Muscle layer of duodenum (tissue), 2 donors: Measurements from ENCODE around the gene ABTB2.

Experiments used
- H3K27ac ChIP-seq: one replicate; pipeline ENCODE4 v1.7.0; 2013; ENCODE audit warnings: mild to moderate bottlenecking, low read length
- H3K27me3 ChIP-seq: one replicate; pipeline ENCODE4 v1.7.0; 2013; ENCODE audit warnings: low read depth, mild to moderate bottlenecking, control low read depth, low read length
- H3K36me3 ChIP-seq, 2 donors: one replicate each; pipeline ENCODE4 v1.7.0; 2013; ENCODE audit warnings: low read length in 2 of 2, control low read depth in 1 of 2, mild to moderate bottlenecking in 1 of 2; ENCODE audit not compliant: insufficient read depth in 2 of 2, control insufficient read depth in 1 of 2
- H3K4me1 ChIP-seq, 2 donors: one replicate each; pipeline ENCODE4 v1.7.0; 2013; ENCODE audit warnings: low read length in 2 of 2, mild to moderate bottlenecking in 2 of 2, control low read depth in 1 of 2, moderate library complexity in 1 of 2; ENCODE audit not compliant: insufficient read depth in 2 of 2, control insufficient read depth in 1 of 2
- H3K4me3 ChIP-seq, 2 donors: one replicate each; pipeline ENCODE4 v1.7.0; 2013; ENCODE audit warnings: low read length in 2 of 2, low read depth in 1 of 2, mild to moderate bottlenecking in 1 of 2
- H3K9me3 ChIP-seq, 2 donors: one replicate each; pipeline ENCODE4 v1.7.0; 2013; ENCODE audit warnings: low read length in 2 of 2, control low read depth in 1 of 2, mild to moderate bottlenecking in 1 of 2; ENCODE audit not compliant: control insufficient read depth in 1 of 2
- donor health status: healthy.

ABTB2 gene

DNA sequence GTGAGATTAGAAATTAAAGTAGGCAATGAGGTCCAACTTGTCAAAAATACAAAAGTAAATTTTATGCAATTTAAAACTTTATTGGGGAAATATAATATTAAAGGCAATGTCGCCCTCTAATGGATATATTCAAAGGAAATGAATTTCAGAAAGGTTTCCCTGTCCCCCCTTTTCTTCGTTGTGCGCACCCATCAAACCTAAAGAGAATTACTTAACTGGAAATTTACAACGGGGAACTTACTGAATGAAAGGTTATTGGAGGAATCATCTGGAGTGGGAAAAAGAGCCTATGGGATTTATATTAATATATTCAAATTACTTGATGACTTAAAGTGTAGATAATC is 1.7 kb upstream of the ABTB2 start:
- H3K36me3 ChIP-seq, result no peaks in the 10 kb centered on the region
- H3K9me3 ChIP-seq, result no peaks in the 10 kb centered on the region
- peak overlapping the region; percentile 70 to 75 for H3K4me3 ChIP-seq
- peaks cover 9 to 29% of the 10 kb centered on the region in 2 donors for H3K4me1 ChIP-seq
- no peak overlapping the region for H3K27ac ChIP-seq
- peaks cover 4% of the 10 kb centered on the region for H3K27me3 ChIP-seq

DNA sequence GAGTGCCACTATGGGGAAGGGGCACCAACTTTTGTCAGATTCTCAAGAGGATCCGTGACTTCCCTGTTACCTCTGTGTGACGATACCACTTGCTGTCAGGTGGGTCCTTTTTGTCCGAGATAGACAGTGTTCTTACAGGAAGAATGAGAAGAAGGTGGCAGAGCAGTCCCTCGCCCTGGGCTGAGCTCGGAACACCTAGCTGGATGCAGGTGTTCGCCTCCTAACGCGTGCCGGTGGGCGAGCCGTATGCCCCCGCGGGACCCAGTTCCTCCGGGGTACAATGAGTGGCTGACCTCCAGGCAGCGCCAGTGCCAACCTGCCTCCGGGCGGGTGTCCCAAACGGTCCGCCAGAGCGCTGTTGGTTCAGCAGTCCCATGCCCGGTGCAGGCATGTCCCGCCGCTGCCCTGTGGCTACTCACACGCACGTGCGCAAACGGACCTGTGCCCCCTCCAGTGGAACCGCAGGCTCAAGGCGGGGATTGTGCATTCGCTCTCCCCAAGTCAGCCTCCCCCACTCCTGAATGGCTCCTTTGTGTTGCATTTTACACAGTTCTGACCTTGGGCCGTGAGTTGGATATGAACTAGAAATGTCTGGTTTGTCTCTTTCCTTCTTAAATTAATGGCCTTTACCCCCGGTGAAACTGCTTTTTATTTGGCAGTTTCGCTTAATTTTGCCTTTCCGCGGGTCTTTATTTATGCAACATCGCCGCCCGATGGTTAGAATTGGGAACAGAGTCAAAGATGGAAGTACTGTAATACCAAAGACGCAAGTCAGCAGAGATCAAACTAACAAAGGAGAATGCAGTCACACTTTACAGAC is 1.1 kb upstream of the ABTB2 start:
- Histone ChIP-seq H3K9me3 (no peaks in the 10 kb centered on the region), H3K4me1 (peaks cover 9 to 30% of the 10 kb centered on the region in 2 donors), H3K36me3 (no peaks in the 10 kb centered on the region), H3K27ac (peak overlapping the region; percentile 20), H3K4me3 (peak overlapping the region; percentile 70 to 75), H3K27me3 (peaks cover 4% of the 10 kb centered on the region)

DNA sequence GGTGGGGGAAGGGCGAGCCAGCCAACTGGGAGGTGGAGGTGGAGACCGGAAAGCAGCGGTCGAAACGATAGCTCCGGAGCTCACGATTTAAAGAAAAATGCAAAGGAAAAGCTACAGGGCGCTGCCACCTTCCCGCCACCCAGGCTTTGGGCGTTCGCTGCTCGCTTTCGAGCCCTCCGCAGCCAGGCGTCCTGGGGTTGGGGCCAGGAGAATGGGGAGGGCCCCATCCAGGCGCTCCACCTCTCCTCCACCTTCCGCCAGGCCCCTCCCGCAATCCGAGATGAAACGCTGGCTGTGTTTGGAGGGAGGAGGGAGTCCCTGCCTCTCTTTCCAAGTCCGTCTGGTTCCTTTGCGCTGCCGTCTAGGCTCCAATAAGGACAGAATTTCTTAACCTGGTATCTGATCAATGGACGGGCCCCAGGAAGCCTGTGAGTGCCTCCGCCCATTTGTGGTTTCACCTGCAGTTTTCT is 483 bp upstream of the ABTB2 start:
- peaks cover 9 to 30% of the 10 kb centered on the region in 2 donors for H3K4me1 ChIP-seq
- H3K27me3 ChIP-seq, result peaks cover 4% of the 10 kb centered on the region
- H3K27ac ChIP-seq, result no peak overlapping the region
- peak overlapping the region; percentile 70 to 75 for H3K4me3 ChIP-seq
- no peaks in the 10 kb centered on the region for H3K36me3 ChIP-seq
- H3K9me3 ChIP-seq, result no peaks in the 10 kb centered on the region

DNA sequence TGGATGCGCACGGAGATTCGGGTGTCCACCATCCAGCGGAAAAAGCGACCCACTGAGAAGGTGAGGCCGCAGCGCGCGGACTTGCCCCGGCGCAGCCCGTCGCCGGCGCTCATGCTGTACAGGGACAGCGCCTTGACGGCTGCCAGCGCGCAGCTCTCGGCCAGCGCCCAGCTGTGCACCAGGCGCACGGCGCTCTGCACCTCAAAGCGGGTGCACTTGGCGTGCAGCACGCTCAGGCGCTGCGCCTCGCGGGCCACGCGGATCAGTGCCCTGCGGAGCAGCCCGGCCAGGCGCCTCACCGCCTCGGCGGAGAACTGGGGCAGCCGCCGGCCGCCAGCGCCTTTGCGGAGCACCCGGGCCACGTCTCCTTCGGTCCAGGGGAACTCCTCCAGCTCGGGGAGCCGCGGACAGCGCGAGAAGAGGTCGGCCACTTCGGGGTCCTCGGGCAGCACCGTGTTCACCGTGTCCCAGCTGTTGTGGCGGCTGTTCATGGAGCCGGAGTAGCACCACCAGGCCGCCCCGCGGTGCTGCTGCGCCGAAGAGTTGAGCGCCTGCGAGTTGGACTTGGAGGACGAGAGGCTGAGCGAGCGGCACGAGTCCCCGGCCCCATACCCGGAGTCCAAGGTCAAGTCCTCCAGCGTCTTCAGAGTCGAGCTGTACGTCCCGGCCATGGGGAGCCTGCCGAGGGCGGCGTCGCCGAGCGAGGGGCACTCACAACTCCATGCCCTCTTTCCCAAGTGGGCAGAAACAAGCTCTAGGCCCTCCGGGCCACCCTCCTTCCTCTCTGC is 703 bp downstream of the ABTB2 start:
- Histone ChIP-seq H3K27me3 (peaks cover 4% of the 10 kb centered on the region), H3K9me3 (no peaks in the 10 kb centered on the region), H3K36me3 (no peaks in the 10 kb centered on the region), H3K4me1 (peaks cover 9 to 30% of the 10 kb centered on the region in 2 donors), H3K27ac (no peak overlapping the region), H3K4me3 (peak overlapping the region; percentile 68 to 83)

DNA sequence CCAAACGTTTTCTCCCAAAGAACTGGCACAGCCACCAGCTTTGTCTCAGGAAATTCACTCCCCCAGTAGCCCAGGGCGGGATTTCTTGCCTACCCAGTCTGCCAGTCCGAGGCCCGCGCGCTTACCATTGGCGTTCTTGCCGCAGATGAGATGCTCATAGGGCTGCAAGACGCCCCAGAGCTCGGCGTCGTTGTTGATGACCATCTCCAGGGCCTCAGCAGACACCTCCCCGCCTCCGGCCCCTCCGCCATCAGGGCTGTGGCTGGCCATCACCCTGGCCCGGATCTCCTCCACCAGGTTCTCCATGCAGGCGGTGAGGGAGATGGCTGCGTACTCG is 1.3 kb downstream of the ABTB2 start:
- Histone ChIP-seq H3K27me3 (peaks cover 4% of the 10 kb centered on the region), H3K4me3 (peak overlapping the region; percentile 68 to 83), H3K36me3 (no peaks in the 10 kb centered on the region), H3K9me3 (no peaks in the 10 kb centered on the region), H3K4me1 (peaks cover 9 to 30% of the 10 kb centered on the region in 2 donors), H3K27ac (no peak overlapping the region)

DNA sequence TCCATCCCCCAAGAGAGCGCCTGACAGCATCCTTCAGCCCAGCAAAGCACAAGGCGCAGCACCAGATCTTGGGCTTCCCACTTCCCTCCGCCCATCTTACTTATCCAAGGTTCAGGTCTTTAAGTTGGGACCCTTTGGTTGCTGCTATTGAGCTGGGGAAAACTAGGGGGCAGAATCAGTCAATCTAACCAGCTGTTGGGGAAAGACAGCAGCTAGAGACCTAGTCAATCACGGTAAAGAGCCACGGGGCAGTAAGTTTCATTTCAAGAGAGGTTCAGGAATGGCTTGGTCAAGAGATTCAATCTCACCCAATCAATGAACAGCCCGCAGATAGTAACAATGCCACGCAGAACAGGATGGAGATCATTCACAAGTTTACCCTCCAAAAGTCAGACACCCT is 1.7 kb downstream of the ABTB2 start:
- peak overlapping the region; percentile 68 to 83 for H3K4me3 ChIP-seq
- no peaks in the 10 kb centered on the region for H3K9me3 ChIP-seq
- peaks cover 4% of the 10 kb centered on the region for H3K27me3 ChIP-seq
- peaks cover 9 to 30% of the 10 kb centered on the region in 2 donors for H3K4me1 ChIP-seq
- H3K36me3 ChIP-seq, result no peaks in the 10 kb centered on the region
- H3K27ac ChIP-seq, result no peak overlapping the region

DNA sequence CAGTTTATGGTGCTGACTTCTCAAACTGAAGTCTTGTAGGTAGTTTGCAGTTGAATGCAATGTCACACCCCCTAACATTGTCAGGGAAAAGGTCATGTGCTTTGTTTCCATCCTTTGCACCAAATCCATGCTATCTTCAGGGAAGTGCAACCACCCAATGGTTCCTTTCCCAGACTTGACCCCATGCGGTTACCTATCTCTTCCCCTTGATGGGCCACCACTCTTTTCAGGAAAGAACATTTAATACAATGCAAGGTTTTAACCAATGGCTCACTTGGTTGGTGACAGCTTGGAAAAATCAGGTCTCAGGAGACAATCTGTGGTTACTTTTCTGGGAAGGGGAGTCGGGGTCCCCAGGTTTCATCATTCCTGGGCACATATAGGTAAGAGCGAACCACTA is 2.1 kb downstream of the ABTB2 start:
- H3K4me3 ChIP-seq, result peak overlapping the region; percentile 68 to 83
- peaks cover 9 to 30% of the 10 kb centered on the region in 2 donors for H3K4me1 ChIP-seq
- H3K9me3 ChIP-seq, result no peaks in the 10 kb centered on the region
- H3K27me3 ChIP-seq, result peaks cover 4% of the 10 kb centered on the region
- no peaks in the 10 kb centered on the region for H3K36me3 ChIP-seq
- H3K27ac ChIP-seq, result no peak overlapping the region

DNA sequence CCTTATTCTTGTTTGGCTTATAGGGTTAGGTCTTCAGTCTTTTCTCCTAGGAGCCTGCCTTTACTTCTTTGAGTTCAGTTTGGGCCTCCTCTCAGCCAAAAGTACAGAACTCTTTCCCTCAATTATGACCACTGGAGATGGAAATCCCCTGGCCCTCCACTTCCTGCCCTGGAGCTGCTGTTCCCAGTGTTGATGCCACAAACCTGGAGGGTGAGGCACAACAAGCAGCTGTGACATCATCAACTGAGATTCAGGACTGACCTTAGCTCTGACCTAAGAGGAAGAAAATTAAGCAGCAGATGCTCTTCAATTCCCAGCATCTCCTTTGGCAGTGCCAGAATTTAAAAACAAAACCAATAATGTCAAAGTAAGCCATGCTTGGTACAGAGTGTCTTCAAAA is 3.0 kb downstream of the ABTB2 start:
- Histone ChIP-seq H3K36me3 (no peaks in the 10 kb centered on the region), H3K4me1 (peaks cover 9 to 30% of the 10 kb centered on the region in 2 donors), H3K4me3 (no peak overlapping the region), H3K27me3 (peaks cover 4% of the 10 kb centered on the region), H3K9me3 (no peaks in the 10 kb centered on the region), H3K27ac (no peak overlapping the region)

DNA sequence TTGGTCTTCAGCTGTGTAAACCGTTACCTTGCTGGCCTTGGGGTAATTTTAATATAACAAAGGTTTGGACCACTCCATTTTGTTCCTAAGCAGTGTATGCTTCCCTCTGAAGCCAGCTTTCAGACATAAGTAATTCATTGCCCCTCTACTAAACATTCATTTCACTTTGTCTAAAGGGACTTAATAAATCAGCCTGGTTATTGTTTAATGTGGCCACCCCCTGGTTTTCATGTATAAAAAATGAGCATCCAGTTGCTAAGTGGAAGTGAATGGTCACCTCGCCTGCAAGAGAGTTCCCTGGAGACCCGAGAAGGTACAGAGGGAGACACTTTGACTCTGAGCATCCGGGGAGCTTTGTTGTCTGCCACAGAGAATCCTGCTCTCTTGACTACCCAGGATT is 3.9 kb downstream of the ABTB2 start:
- no peaks in the 10 kb centered on the region for H3K36me3 ChIP-seq
- H3K9me3 ChIP-seq, result no peaks in the 10 kb centered on the region
- H3K27me3 ChIP-seq, result peaks cover 4% of the 10 kb centered on the region
- peaks cover 9 to 32% of the 10 kb centered on the region in 2 donors for H3K4me1 ChIP-seq
- no peak overlapping the region for H3K4me3 ChIP-seq
- no peak overlapping the region for H3K27ac ChIP-seq

DNA sequence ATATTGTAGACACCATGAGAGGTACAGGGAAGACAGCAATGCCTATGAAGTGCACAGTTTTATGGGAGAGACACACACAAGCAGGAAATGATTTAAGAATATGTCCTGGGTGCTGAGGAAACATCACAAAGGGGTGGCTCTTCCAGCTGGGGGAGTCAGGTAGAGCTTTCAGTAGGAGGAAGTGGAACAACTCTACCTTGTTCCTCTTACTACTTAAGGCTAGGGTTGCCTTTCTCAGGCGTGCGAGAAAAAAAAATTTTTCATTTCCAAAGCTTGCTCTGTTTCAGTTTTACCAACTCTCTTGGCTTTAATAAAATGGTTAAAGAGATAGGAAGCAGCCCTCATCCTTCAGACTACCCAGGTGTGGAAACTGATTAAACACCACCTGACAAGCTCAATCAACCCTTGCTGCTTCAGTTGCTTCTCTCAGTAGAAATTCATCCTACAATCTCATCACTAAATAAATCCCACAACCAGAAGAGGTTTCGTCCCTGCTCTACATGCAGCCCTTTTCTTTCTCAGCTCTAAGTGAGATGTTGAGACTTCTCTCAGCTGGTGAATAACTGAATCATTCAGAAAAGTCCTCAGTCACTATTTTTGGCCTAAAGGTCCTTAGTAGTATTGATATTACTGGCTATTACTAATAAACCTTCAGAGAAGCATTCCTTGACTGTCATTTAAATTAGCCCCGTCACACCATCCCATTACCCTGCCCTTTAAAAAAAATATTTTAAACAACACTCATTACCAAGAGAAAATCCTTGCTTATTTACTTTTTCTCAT is 5.9 kb downstream of the ABTB2 start:
- Histone ChIP-seq H3K4me3 (no peak overlapping the region), H3K27ac (no peak overlapping the region), H3K4me1 (peaks cover 9 to 34% of the 10 kb centered on the region in 2 donors), H3K36me3 (no peaks in the 10 kb centered on the region), H3K9me3 (no peaks in the 10 kb centered on the region), H3K27me3 (peaks cover 4% of the 10 kb centered on the region)

DNA sequence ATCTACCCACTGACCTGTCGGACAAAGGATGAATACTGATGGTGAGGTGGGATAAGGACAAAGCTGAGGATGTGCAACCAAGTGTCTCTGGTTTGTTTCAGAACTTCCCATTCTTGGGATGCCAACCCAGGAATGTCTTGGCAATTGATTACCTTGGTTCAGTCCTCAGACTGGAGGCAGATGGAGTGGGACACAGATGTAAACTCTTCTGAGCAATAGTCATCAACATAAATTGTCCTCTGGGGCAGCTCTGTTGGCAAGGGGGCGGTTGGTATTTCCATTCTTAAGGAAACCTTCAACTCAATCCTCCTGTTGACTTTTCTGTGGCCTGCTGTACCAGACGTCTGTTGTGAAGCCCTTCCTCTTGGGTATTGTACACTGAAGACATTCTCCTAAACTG is 6.8 kb downstream of the ABTB2 start:
- Histone ChIP-seq H3K4me1 (peaks cover 4 to 34% of the 10 kb centered on the region in 2 donors), H3K9me3 (no peaks in the 10 kb centered on the region), H3K27me3 (peaks cover 3% of the 10 kb centered on the region), H3K27ac (no peak overlapping the region), H3K4me3 (no peak overlapping the region), H3K36me3 (no peaks in the 10 kb centered on the region)
